CD4-positive, alpha-beta T cell treated with Interleukin-6 for 4 hours (primary cell): ENCODE measurements around the gene CDH4.

Experiments
- DNase-seq: peaks from one replicate; pipeline ENCODE4 v3.0.0-alpha.2; 2020; ENCODE audit warnings: mixed read lengths

The CDH4 gene

GRCh38 chr20:61303675-61304074 is 51.6 kb downstream of the CDH4 start:
- DNase-seq = no peak

- DNase-seq = no peak
Observed at GRCh38 chr20:61304750-61305149, 52.7 kb downstream of the CDH4 start.

GRCh38 chr20:61306937-61307475 is 54.9 kb downstream of the CDH4 start:
- DNase-seq = no peak

- no peak for DNase-seq
Observed at GRCh38 chr20:61307686-61308476, 55.8 kb downstream of the CDH4 start.

- no peak for DNase-seq
Observed at GRCh38 chr20:61308477-61308774, 56.4 kb downstream of the CDH4 start.

- no peak for DNase-seq
Observed at GRCh38 chr20:61310954-61311353, 58.9 kb downstream of the CDH4 start.

GRCh38 chr20:61311656-61312387 is 59.8 kb downstream of the CDH4 start:
- DNase-seq = no peak

- DNase-seq = no peak
Observed at GRCh38 chr20:61312925-61313324, 60.9 kb downstream of the CDH4 start.

DNA sequence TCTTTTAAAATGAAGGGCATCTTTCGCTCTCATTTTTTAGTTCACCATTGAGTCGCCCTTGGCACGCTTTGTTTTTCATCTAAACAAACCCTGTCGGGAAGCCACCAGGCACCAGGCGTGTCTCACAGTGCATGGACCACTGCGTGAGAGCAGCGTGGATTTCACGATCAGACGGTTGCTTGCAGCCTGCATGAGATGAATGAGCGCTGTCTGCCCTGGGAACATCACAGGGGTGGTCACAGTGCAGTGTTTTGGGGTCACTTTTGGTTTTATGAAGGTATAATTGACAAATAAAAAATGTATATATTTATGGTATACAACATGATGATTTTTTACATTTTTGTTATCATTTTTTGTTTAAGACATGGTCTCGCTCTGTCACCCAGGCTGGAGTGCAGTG is 61.3 kb downstream of the CDH4 start:
- no peak for DNase-seq

GRCh38 chr20:61314326-61315010 is 62.4 kb downstream of the CDH4 start:
- DNase-seq = no peak

DNA sequence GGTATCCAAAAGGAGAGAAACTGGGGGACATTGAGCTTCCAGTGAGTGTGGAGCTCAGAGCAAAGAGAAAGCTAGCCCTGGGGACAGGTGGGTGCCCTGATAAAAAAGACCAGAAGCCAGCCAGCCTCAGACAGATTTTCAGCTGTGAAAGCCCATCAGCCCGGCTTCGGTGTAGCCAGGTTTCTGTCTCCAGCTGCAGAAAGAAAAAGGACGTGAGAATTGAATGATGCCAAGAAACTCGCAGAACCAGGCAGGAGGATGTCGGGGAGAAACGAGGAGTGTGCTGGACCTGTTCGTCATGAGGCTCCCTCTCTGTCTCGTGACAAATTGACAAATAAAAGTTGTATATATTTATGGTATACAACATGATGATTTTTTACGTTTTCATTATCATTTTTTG is 63.3 kb downstream of the CDH4 start:
- DNase-seq = no peak

GRCh38 chr20:61316346-61316745 is 64.3 kb downstream of the CDH4 start:
- no peak for DNase-seq

DNA sequence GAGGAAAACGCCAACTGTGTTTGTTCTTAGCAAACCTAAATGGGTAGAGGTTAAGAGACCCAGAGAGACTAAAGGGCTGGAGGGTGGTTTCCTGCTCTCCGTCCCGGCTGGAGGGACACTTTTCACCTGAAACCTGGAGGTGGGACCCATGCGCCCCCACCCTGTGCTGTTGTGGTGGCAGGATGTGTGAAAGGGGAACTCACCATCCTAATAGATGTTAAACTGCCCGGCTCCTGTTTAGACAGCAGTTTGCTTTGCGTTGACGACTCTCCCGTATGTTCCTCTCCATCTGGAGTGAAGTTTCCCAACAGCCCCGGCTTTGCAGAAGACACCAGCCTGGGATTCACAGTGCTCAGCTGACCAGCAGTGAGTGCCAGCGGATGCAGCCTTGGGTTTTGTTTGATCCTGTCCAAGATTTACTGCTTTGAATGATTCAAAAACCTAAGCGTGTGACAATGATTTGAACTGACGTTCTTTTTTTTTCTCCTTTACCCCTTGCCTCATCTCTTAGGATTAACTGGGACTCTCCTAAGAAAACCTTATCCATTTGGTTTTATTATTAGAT is 66.0 kb downstream of the CDH4 start:
- no peak for DNase-seq

GRCh38 chr20:61320691-61321425 is 68.8 kb downstream of the CDH4 start:
- no peak for DNase-seq

GRCh38 chr20:61321481-61321880 is 69.4 kb downstream of the CDH4 start:
- no peak for DNase-seq

DNA sequence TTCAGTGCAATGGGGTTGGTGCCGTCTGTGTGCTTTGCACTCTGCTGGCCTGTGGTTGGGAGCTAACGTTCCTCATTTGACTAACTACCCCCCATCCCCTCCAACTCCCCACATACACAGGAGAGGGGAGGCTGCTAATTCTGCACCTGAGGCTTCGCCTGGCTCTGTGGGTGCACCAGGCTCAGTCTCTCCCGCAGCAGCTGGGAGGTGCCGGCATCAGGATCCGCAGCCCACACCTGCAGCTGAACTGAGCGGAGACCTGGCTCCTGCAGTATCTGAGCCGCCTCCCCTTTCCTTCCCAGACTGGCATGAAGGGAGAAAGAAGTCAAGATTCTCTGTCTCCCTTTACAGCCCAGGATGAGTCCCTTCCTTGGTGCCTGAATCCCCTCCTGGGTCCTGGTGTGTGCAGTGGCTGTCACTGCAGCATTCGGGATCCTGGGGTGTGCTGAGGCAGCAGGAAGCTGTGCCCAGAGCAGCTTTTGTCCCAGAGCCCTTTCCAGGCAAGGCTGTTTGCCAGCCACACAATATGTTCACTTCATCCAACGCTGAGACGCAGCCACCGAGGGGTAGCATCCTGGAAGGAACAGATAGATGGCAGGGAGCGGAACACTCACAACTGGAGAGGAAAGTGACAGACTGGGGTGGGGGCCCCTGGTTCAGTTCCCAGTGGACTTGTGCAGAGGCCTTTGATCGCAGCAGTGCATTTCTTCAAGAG is 70.2 kb downstream of the CDH4 start:
- no peak for DNase-seq

DNA sequence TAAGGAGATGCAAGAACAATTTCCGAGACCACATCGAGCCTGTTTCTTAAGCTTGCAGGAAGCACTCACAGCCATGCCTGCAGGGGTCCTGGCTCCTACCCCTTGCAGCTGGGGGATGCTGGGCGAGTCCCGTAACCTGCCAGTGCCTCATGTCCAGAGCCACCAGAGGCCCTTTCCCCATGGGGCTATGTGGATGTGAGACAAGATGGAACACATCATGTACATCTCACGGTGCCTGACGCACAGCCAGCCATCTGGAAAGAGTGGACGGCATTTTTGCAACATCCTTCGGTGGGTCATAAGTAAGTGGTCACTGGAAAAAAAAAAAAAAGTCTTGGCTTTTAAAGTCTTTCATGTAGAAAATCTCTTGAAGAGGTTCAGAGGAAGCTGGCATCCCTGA is 72.8 kb downstream of the CDH4 start:
- DNase-seq = no peak

DNA sequence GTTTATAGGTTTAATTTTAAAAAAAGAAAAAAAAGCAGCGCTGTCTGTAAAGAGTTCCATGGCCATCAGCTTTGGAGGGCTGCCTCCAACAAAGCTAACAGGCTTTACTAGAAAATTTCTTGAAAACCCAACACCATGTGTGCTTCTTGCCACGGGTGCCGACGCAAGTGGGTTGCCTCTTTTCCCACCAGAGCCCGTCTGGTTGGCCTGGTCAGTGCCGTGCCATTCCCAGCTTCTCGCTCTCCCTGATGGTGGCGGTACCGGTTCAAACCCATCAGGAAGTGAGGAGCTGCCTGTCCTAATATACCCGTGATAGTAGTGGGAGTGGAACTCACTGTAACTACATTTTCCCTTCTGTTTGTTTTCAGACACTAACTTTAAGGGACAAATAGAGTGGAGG is 73.7 kb downstream of the CDH4 start:
- DNase-seq = no peak

DNA sequence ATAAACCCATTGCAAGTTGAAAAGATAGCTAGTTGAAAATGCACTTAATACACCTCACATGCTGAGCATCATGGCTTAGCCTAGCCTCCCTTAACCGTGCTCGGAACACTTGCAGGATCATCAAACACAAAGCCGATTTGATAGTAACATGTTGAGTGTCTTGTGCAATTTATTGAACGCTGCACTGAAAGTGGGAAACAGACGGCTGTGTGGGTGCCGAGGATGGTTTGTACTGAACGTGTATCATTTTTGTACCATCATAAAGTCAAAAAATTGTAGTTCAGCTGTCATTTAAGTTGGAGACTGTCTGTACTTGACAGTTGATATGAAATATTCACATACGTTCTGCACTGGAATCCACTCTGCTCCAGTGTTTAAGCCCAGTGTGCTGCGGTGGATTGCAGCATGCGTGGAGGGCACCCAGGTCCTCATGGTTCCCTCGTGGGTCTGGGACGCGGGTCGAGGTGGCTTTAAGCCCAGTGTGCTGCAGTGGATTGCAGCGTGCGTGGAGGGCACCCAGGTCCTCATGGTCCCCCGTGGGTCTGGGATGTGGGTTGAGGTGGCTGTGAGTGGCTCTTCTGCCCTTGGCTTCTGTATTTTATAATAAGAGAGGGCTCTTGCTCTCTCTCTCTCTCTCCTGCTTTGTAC is 77.0 kb downstream of the CDH4 start:
- no peak for DNase-seq

GRCh38 chr20:61330441-61330840 is 78.4 kb downstream of the CDH4 start:
- no peak for DNase-seq

GRCh38 chr20:61331543-61331942 is 79.5 kb downstream of the CDH4 start:
- peak; percentile 9 for DNase-seq
